GM23248 (cell line): Measurements from ENCODE around the gene GOLGA6L2. TPM values are rescaled to one million over a fixed set of nuclear protein-coding genes. Genes with fewer than 3 reads are reported as not detected.

Experiments
- DNase-seq: peaks from one replicate; pipeline ENCODE4 v3.0.0-alpha.2; 2015
- H2AFZ ChIP-seq: fragments of 200-600 bp; sonication (generic); 2 replicates; pipeline ENCODE4 v1.6.1; 2016; ENCODE audit warnings: antibody characterized with exemption
- H3F3A ChIP-seq: fragments of 200-600 bp; sonication (generic); 2 replicates; pipeline ENCODE4 v1.6.1; 2016; ENCODE audit warnings: mild to moderate bottlenecking, antibody characterized with exemption, mixed run types; ENCODE audit not compliant: insufficient read depth
- H3K27ac ChIP-seq: fragments of 200-600 bp; sonication (generic); 2 replicates; pipeline ENCODE4 v1.5.1; 2016; ENCODE audit warnings: mild to moderate bottlenecking
- H3K27me3 ChIP-seq: fragments of 200-600 bp; sonication (generic); replicated peaks from 2 replicates; pipeline ENCODE4 v1.6.1; 2016; ENCODE audit warnings: mild to moderate bottlenecking; ENCODE audit not compliant: insufficient read depth
- H3K36me3 ChIP-seq: fragments of 200-600 bp; sonication (generic); 2 replicates; pipeline ENCODE4 v1.6.1; 2016; ENCODE audit warnings: low read depth, mild to moderate bottlenecking
- H3K4me1 ChIP-seq: fragments of 200-600 bp; sonication (generic); 2 replicates; pipeline ENCODE4 v1.6.1; 2016; ENCODE audit warnings: mild to moderate bottlenecking; ENCODE audit not compliant: insufficient read depth
- H3K4me2 ChIP-seq: fragments of 200-600 bp; sonication (generic); one replicate; pipeline ENCODE4 v1.6.1; 2016; ENCODE audit warnings: mild to moderate bottlenecking; ENCODE audit not compliant: unreplicated experiment
- H3K4me3 ChIP-seq: fragments of 200-600 bp; sonication (generic); 2 replicates; pipeline ENCODE4 v1.5.1; 2016; ENCODE audit warnings: mild to moderate bottlenecking
- H3K79me2 ChIP-seq: fragments of 200-600 bp; sonication (generic); 2 replicates; pipeline ENCODE4 v1.6.1; 2016; ENCODE audit warnings: mild to moderate bottlenecking; ENCODE audit not compliant: insufficient read depth
- H3K9ac ChIP-seq: fragments of 200-600 bp; sonication (generic); 2 replicates; pipeline ENCODE4 v1.6.1; 2016; ENCODE audit warnings: mild to moderate bottlenecking
- H3K9me2 ChIP-seq: fragments of 200-600 bp; sonication (generic); 2 replicates; pipeline ENCODE4 v1.6.1; 2016; ENCODE audit warnings: mixed run types, mild to moderate bottlenecking, moderate library complexity; ENCODE audit not compliant: insufficient read depth
- H3K9me3 ChIP-seq: fragments of 200-600 bp; sonication (generic); one replicate; pipeline ENCODE4 v1.6.1; 2017; ENCODE audit warnings: low read depth
- H4K20me1 ChIP-seq: fragments of 200-600 bp; sonication (generic); 2 replicates; pipeline ENCODE4 v1.6.0; 2016; ENCODE audit not compliant: insufficient read depth
- EZH2 ChIP-seq: fragments of 200-600 bp; sonication (generic); IDR thresholded peaks from 2 replicates; pipeline ENCODE4 v1.6.1; 2018; ENCODE audit warnings: antibody characterized with exemption, mild to moderate bottlenecking; ENCODE audit not compliant: insufficient read depth, poor library complexity, severe bottlenecking
- EZH2phosphoT487 ChIP-seq: fragments of 200-600 bp; sonication (generic); IDR thresholded peaks from 2 replicates; pipeline ENCODE4 v1.6.1; 2018; ENCODE audit warnings: antibody characterized with exemption, moderate library complexity, mild to moderate bottlenecking, low read depth; ENCODE audit not compliant: insufficient read depth
- WGBS, 2 experiments: methylation state at CpG; one replicate each; pipeline ENCODE4 v1.1.6; 2015 to 2017; ENCODE audit warnings: low lambda C conversion rate in 2 of 2, low coverage in 1 of 2; ENCODE audit errors: missing lambda C conversion rate in 2 of 2; 5-methylcytosine and 5-hydroxymethylcytosine counted together
- in situ Hi-C: fragments of 300-500 bp; cut with MboI; formaldehyde crosslinking; loops from 2 replicates; pipeline ENCODE4 v1.15.0; 2020
- polyA plus RNA-seq: library from polyadenylated mRNA; unstranded; fragments of >200 nt; fragmentation: Nextera tagmentation; extraction: Ambion mirVana; gene quantifications from 2 replicates; pipeline ENCODE4 v1.2.1, GENCODE V29; 2016
- total RNA-seq: library from RNA; depleted of rRNA; stranded (reverse); fragments of >200 nt; shearing (Covaris generic); gene quantifications from 2 replicates; pipeline ENCODE4 v1.2.3, GENCODE V29; 2014; rRNA removed

GOLGA6L2 gene
- total and polyA plus RNA-seq, 2 experiments from 2014 or later = not detected

- in situ Hi-C loops = no loop called here
- TF ChIP-seq EZH2 (no peak), EZH2phosphoT487 (no peak)
- H3K79me2 ChIP-seq = no peaks in the 10 kb centered on the region
- H3K27me3 ChIP-seq = no peaks in the 10 kb centered on the region
- WGBS, 2 experiments = 40 to 41% methylated on average over 7 of the region's 7 CpGs
- H3K9ac ChIP-seq = no peak overlapping the region
- H4K20me1 ChIP-seq = no peaks in the 10 kb centered on the region
- no peaks in the 10 kb centered on the region for H3K36me3 ChIP-seq
- no peak overlapping the region for H2AFZ ChIP-seq
- H3K4me2 ChIP-seq = no peak overlapping the region
- no peaks in the 10 kb centered on the region for H3K9me3 ChIP-seq
- no peak overlapping the region for H3K27ac ChIP-seq
- H3K4me3 ChIP-seq = no peak overlapping the region
- no peaks in the 10 kb centered on the region for H3K4me1 ChIP-seq
- H3K9me2 ChIP-seq = no peaks in the 10 kb centered on the region
- no peak for DNase-seq
- H3F3A ChIP-seq = no peaks in the 10 kb centered on the region
Measured at GRCh38 chr15:23397779-23398178, 49.3 kb downstream of the GOLGA6L2 start.

- Histone ChIP-seq H3K79me2 (no peaks in the 10 kb centered on the region), H3K4me3 (no peak overlapping the region), H3K27me3 (no peaks in the 10 kb centered on the region), H3K9me3 (no peaks in the 10 kb centered on the region), H3K4me1 (no peaks in the 10 kb centered on the region), H2AFZ (no peak overlapping the region), H4K20me1 (no peaks in the 10 kb centered on the region), H3K27ac (no peak overlapping the region), H3K36me3 (no peaks in the 10 kb centered on the region), H3K4me2 (no peak overlapping the region), H3K9ac (no peak overlapping the region), H3F3A (no peaks in the 10 kb centered on the region), H3K9me2 (no peaks in the 10 kb centered on the region)
- no peak for DNase-seq
- in situ Hi-C loops = no loop called here
- TF ChIP-seq EZH2phosphoT487 (no peak), EZH2 (no peak)
- WGBS, 2 experiments = 50 to 67% methylated on average over 5 of the region's 5 CpGs
Measured at GRCh38 chr15:23395832-23396231, 51.2 kb downstream of the GOLGA6L2 start.

DNA sequence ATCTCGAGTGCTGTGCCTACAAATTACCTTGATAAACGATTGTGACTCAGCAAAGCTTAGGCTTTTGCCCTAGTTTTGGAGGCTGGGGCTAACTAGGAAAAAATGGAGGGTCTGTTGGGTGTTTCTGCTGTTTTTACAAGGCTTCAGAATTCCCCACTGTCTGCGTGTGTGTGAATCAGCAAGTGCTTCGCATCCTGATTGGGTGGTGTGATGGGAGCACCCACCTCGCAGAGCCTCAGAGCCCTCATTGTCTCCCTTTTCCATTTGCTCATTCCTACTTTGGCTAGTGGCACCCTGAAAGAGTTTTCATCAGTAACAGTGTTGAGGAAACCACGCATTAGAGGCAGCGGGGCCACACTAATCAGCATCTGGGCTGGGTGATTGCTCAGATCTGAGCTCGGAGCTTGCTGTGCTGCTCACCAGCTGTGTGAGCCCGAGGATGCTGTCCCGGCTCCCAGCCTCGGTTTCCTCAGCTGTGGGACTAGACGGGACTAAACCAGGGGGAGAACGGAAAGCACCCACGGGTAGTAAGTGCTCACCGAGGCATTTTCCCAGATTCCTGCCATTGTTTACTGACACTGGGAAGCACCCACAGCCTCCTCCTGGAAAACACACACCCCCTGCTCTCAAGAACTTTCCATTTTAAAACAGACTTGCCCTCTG lies 51.9 kb downstream of the GOLGA6L2 start:
- Histone ChIP-seq H3K9me3 (no peaks in the 10 kb centered on the region), H3K27ac (no peak overlapping the region), H3K36me3 (no peaks in the 10 kb centered on the region), H4K20me1 (no peaks in the 10 kb centered on the region), H3K4me1 (no peaks in the 10 kb centered on the region), H3K27me3 (no peaks in the 10 kb centered on the region), H3F3A (no peaks in the 10 kb centered on the region), H3K4me3 (no peak overlapping the region), H3K9ac (no peak overlapping the region), H3K4me2 (no peak overlapping the region), H3K9me2 (no peaks in the 10 kb centered on the region), H3K79me2 (no peaks in the 10 kb centered on the region), H2AFZ (no peak overlapping the region)
- TF ChIP-seq EZH2phosphoT487 (no peak), EZH2 (no peak)
- WGBS, 2 experiments = 27% methylated on average over 15 of the region's 15 CpGs
- in situ Hi-C loops = no loop called here
- DNase-seq = peak; percentile 3

Other genes starting within 250 kb of the GOLGA6L2 start
- not detected in 2 replicates for gene GOLGA6L26, start 113.0 kb downstream of the GOLGA6L2 start, total RNA-seq
- gene GOLGA6L26, start 113.0 kb downstream of the GOLGA6L2 start, polyA plus RNA-seq = not detected in 2 replicates
- 0.11 and 0.13 TPM in 2 replicates for gene GOLGA8S, start 92.5 kb downstream of the GOLGA6L2 start, total RNA-seq
- gene GOLGA8S, start 92.5 kb downstream of the GOLGA6L2 start, polyA plus RNA-seq = not detected in 2 replicates
- 0.13 and 0.76 TPM in 2 replicates for gene MKRN3, start 118.4 kb upstream of the GOLGA6L2 start, total RNA-seq
- gene MKRN3, start 118.4 kb upstream of the GOLGA6L2 start, polyA plus RNA-seq = 0.18 and 0.68 TPM in 2 replicates
- 0.22 TPM in 1 of 2 replicates, not detected in the other for gene MAGEL2, start 200.6 kb upstream of the GOLGA6L2 start, total RNA-seq
- gene MAGEL2, start 200.6 kb upstream of the GOLGA6L2 start, polyA plus RNA-seq = 0.04 and 0.14 TPM in 2 replicates
- 127 and 133 TPM in 2 replicates for gene NDN, start 240.1 kb upstream of the GOLGA6L2 start, total RNA-seq
- 76.9 and 78.7 TPM in 2 replicates for gene NDN, start 240.1 kb upstream of the GOLGA6L2 start, polyA plus RNA-seq